HEK293 (cell line): Measurements from ENCODE around the gene MLEC.

Source experiments
- SALL2 ChIP-seq: fragments of 450-650 bp; formaldehyde crosslinking; IDR thresholded peaks from 2 replicates; pipeline ENCODE4 v1.5.0; 2017; ENCODE audit warnings: missing biosample characterization, mild to moderate bottlenecking, missing genetic modification characterization, borderline replicate concordance
- ZEB2 ChIP-seq: fragments of 450-650 bp; formaldehyde crosslinking; IDR thresholded peaks from 2 replicates; pipeline ENCODE4 v1.5.1; 2016; ENCODE audit warnings: missing biosample characterization, missing genetic modification characterization
- ZNF670 ChIP-seq: fragments of 450-650 bp; formaldehyde crosslinking; IDR thresholded peaks from 2 replicates; pipeline ENCODE4 v1.5.1; 2016; ENCODE audit warnings: missing biosample characterization, missing genetic modification characterization, low read depth
- TF ChIP-seq, protein P1 (sequence below): fragments of 450-650 bp; formaldehyde crosslinking; IDR thresholded peaks from 2 replicates; pipeline ENCODE4 v1.5.1; 2016; ENCODE audit warnings: missing biosample characterization, missing genetic modification characterization

DNA sequence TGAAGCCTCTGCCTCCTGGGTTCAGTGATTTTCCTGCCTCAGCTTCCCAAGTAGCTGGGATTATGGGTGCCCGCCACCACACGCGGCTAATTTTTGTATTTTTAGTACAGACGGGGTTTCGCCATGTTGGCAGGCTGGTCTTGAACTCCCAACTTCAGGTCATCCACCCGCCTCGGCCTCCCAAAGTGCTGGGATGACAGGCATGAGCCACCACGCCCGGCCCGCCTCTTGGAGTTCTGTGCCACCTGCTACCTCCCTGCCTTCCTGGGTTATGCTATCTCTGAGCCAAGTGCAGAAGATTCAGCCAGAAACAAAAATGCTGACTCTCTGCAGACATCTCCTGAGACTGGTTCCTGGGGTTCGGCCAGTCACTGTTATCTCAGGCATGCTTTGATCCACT, 33.3 kb upstream of the MLEC start:
- TF ChIP-seq ZNF670 (tag by site-specific recombination): no peak
- TF ChIP-seq, protein P1, sequence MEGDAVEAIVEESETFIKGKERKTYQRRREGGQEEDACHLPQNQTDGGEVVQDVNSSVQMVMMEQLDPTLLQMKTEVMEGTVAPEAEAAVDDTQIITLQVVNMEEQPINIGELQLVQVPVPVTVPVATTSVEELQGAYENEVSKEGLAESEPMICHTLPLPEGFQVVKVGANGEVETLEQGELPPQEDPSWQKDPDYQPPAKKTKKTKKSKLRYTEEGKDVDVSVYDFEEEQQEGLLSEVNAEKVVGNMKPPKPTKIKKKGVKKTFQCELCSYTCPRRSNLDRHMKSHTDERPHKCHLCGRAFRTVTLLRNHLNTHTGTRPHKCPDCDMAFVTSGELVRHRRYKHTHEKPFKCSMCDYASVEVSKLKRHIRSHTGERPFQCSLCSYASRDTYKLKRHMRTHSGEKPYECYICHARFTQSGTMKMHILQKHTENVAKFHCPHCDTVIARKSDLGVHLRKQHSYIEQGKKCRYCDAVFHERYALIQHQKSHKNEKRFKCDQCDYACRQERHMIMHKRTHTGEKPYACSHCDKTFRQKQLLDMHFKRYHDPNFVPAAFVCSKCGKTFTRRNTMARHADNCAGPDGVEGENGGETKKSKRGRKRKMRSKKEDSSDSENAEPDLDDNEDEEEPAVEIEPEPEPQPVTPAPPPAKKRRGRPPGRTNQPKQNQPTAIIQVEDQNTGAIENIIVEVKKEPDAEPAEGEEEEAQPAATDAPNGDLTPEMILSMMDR (tag by site-specific recombination): no peak
- no peak for TF ChIP-seq ZEB2 (tag by site-specific recombination)
- TF ChIP-seq SALL2 (tag by site-specific recombination): no peak
